Measurements from ENCODE around the gene LY6G6F. TPM values are rescaled to one million over a fixed set of nuclear protein-coding genes. Genes with fewer than 3 reads are reported as not detected.

Gene LY6G6F
- total and polyA plus RNA-seq, 2 of the 13 experiments (the other 11 are each of a cell fraction or from before 2014, with no cell fraction given), result not detected

GRCh38 chr6:31734821-31735406 is 28.2 kb downstream of the LY6G6F start (continued):
- TF ChIP-seq ZNF816 (CRISPR knock-in tag; IDR thresholded peaks at IDR 0.05; ENCODE audit: borderline replicate concordance) (peak; percentile 78; the same call in 1 of the 2 replicates), AKAP8 (CRISPR knock-in tag; IDR thresholded peaks at IDR 0.05) (0 out of 2 replicates have a peak, but pooled peaks have one; percentile 43), SOX5 (CRISPR knock-in tag; IDR thresholded peaks at IDR 0.05; ENCODE audit: borderline replicate concordance) (0 out of 2 replicates have a peak, but pooled peaks have one; percentile 36), GABPA (IDR thresholded peaks at IDR 0.05; ENCODE audit: low read depth, low read length) (no peak), GABPA (CRISPR knock-in tag; IDR thresholded peaks at IDR 0.05; ENCODE audit: low read depth) (peak; percentile 77), CBX5 (CRISPR knock-in tag; IDR thresholded peaks at IDR 0.05; ENCODE audit: borderline replicate concordance) (0 out of 2 replicates have a peak, but pooled peaks have one; percentile 40), TMF1 (CRISPR knock-in tag; IDR thresholded peaks at IDR 0.05; ENCODE audit: low read depth) (no peak), SNAPC2 (CRISPR knock-in tag; IDR thresholded peaks at IDR 0.05) (0 out of 2 replicates have a peak, but pooled peaks have one; percentile 10), THRA (CRISPR knock-in tag; IDR thresholded peaks at IDR 0.05; ENCODE audit: borderline replicate concordance) (no peak), KAT7 (CRISPR knock-in tag; IDR thresholded peaks at IDR 0.05; ENCODE audit: borderline replicate concordance) (peak; percentile 77; the same call in 1 of the 2 replicates), ZFP36L1 (CRISPR knock-in tag; IDR thresholded peaks at IDR 0.05) (peak; percentile 79; the same call in 1 of the 2 replicates), KAT8 (CRISPR knock-in tag; IDR thresholded peaks at IDR 0.05) (no peak), SP4 (CRISPR knock-in tag; IDR thresholded peaks at IDR 0.05) (0 out of 2 replicates have a peak, but pooled peaks have one; percentile 43), ZNF772 (CRISPR knock-in tag; IDR thresholded peaks at IDR 0.05) (no peak), ELF1 (CRISPR knock-in tag; IDR thresholded peaks at IDR 0.05) (peak; percentile 16; the same call in 1 of the 2 replicates), ZGPAT (CRISPR knock-in tag; IDR thresholded peaks at IDR 0.05) (0 out of 2 replicates have a peak, but pooled peaks have one; percentile 40), TARDBP (CRISPR knock-in tag; IDR thresholded peaks at IDR 0.05) (peak; percentile 9; the same call in 1 of the 2 replicates), PLRG1 (conservative IDR thresholded peaks at IDR 0.05) (no peak), ZNF460 (CRISPR knock-in tag; IDR thresholded peaks at IDR 0.05; ENCODE audit: borderline replicate concordance) (no peak), ZNF616 (CRISPR knock-in tag; IDR thresholded peaks at IDR 0.05; ENCODE audit: low read depth) (0 out of 2 replicates have a peak, but pooled peaks have one; percentile 6), ZNF543 (CRISPR knock-in tag; IDR thresholded peaks at IDR 0.05) (0 out of 2 replicates have a peak, but pooled peaks have one; percentile 12)
- TF ChIP-seq, protein P1, sequence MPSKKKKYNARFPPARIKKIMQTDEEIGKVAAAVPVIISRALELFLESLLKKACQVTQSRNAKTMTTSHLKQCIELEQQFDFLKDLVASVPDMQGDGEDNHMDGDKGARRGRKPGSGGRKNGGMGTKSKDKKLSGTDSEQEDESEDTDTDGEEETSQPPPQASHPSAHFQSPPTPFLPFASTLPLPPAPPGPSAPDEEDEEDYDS (CRISPR knock-in tag; IDR thresholded peaks at IDR 0.05), result peak; percentile 57; the same call in 1 of the 2 replicates
- TF ChIP-seq, protein P2, sequence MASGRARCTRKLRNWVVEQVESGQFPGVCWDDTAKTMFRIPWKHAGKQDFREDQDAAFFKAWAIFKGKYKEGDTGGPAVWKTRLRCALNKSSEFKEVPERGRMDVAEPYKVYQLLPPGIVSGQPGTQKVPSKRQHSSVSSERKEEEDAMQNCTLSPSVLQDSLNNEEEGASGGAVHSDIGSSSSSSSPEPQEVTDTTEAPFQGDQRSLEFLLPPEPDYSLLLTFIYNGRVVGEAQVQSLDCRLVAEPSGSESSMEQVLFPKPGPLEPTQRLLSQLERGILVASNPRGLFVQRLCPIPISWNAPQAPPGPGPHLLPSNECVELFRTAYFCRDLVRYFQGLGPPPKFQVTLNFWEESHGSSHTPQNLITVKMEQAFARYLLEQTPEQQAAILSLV (CRISPR knock-in tag; IDR thresholded peaks at IDR 0.05; ENCODE audit: borderline replicate concordance), result peak; percentile 35; the same call in 1 of the 2 replicates
- TF ChIP-seq, protein P3, sequence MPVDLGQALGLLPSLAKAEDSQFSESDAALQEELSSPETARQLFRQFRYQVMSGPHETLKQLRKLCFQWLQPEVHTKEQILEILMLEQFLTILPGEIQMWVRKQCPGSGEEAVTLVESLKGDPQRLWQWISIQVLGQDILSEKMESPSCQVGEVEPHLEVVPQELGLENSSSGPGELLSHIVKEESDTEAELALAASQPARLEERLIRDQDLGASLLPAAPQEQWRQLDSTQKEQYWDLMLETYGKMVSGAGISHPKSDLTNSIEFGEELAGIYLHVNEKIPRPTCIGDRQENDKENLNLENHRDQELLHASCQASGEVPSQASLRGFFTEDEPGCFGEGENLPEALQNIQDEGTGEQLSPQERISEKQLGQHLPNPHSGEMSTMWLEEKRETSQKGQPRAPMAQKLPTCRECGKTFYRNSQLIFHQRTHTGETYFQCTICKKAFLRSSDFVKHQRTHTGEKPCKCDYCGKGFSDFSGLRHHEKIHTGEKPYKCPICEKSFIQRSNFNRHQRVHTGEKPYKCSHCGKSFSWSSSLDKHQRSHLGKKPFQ (CRISPR knock-in tag; IDR thresholded peaks at IDR 0.05; ENCODE audit: insufficient replicate concordance), result peak; percentile 53
